GM10847 (cell line): Measurements from ENCODE around the gene PROX2.

ENCODE experiments used
- POLR2A ChIP-seq: IDR thresholded peaks from 2 replicates; pipeline ENCODE4 v1.6.1; 2011; ENCODE audit not compliant: insufficient read length; ENCODE audit errors: extremely low read depth

The PROX2 gene

GRCh38 chr14:74912801-74913200, 36.9 kb upstream of the PROX2 start:
- no peak for TF ChIP-seq POLR2A

DNA sequence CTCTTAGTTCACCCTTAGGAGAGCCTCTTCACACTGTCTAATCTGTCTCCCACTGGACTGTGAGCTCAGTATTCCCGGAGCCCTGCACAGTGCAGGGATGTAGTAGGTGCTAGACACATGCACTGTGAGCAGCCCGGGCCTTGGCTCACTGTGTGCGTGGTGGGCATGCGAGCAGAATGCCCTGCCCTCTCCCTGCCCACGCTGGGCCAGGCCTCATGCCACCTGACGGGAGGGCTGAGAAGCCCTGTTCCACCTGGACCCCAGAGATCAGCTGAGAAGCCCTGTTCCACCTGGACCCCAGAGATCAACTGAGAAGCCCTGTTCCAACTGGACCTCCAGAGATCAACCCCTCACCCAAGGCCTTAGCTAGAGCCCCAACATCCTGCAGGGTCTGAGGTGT, 36.2 kb upstream of the PROX2 start:
- no peak for TF ChIP-seq POLR2A

DNA sequence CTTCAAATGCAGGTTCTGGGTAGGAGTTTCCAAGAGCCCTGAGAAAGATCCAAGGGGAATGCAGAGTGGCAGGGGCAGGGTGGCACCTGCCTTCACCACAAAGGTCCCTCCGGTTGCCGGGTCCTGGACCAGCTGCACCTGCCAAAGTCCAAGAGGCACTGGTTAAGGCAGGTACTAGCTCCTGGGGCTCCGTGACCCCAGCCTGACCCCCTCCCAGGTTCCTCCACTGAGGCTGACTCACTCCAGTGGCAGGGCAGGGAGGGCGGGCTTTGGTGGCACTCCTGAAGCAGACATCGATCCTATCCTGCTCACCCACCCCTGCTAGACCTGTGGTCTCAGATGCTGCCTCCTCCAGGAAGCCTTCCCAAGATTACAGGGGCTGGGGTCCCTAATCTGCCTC, 35.8 kb upstream of the PROX2 start:
- TF ChIP-seq POLR2A, result no peak

DNA sequence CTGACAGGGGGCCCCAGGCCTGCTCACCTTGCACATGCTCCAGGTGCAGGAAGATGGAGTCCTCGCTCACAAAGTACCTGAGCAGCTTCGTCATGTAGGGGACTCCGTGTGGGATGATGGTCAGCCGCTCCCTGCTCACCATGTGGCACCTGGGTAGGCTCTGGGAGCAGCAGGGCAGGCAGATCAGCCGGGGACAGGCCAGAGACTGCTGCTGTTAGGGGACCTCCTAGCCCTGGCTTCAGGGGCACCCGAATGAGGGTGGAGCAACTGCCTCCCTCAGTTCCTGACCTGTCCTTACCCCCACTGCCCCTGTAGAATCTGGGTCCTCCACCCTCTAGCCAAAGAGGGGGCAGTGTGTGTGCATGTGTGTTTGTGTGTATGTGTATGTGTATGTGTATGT, 35.3 kb upstream of the PROX2 start:
- no peak for TF ChIP-seq POLR2A

- no peak for TF ChIP-seq POLR2A
Measured at GRCh38 chr14:74910556-74910955, 34.6 kb upstream of the PROX2 start.

GRCh38 chr14:74909911-74910310, 34.0 kb upstream of the PROX2 start:
- no peak for TF ChIP-seq POLR2A

DNA sequence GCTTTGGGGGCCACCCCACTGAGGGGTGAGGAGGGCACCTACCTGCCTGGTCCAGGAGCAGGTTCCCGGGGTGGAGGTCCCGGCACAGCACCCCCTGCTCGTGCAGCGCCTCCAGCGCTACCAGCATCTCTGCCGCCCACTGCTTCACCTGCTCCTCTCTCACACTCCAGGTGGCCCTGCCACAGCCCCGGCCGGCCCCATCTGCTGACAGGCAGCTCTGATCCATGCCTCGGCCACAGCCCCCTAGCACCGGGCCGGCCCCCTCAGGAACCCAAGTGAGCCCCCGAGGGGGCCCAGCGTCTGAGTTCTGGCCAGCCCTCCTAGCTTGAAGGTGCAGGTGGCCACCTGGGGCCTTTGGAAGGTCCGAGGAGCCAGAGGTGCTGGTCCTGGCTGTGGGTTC, 33.6 kb upstream of the PROX2 start:
- no peak for TF ChIP-seq POLR2A

GRCh38 chr14:74908861-74909341, 33.0 kb upstream of the PROX2 start:
- no peak for TF ChIP-seq POLR2A

GRCh38 chr14:74907744-74908143, 31.8 kb upstream of the PROX2 start:
- no peak for TF ChIP-seq POLR2A

GRCh38 chr14:74906925-74907521, 31.1 kb upstream of the PROX2 start:
- TF ChIP-seq POLR2A, result no peak

GRCh38 chr14:74905595-74906142, 29.7 kb upstream of the PROX2 start:
- no peak for TF ChIP-seq POLR2A

DNA sequence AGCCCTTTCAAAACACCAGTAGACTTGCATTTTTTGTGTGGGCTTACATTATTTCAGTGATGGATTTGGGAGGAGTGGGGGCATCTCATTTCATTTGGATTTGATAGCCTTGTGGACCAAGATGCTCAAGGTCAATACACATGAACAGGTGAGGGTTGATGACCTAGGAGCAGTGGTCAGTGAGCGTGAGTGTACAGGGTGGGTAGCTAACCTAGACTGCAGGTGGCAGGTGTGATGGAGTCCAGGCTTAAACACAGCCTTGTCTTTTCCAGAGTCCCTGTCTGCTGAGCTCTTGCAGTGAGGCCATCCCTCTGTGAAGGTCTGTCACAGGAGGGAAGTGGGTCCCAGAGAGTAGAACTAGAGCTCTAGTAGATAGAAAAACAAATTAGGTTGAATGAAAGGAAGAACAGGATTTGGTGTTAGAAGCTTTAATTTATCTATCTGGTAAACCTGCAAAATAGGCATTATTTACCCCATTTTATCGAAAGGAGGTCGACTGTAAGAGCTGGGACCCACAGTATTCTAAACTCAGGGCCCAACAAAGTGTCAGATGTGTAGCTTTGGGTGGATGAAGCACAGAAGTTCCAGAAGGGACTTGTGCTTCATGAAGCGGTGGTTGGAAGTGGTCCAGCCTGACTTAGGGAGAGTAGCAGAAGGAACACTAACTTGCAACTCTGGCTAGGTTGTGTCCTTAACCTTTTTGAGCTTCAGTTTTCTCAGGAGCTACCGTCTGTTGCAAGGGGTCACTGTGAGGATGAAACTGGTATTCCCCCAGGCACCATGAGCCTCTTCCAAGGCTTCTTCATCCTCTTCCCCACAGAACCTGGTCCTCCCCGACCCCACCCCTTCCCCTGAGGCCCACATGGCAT, 28.9 kb upstream of the PROX2 start:
- no peak for TF ChIP-seq POLR2A

- no peak for TF ChIP-seq POLR2A
Measured at GRCh38 chr14:74902941-74903705, 27.2 kb upstream of the PROX2 start.

- no peak for TF ChIP-seq POLR2A
Measured at GRCh38 chr14:74898694-74899093, 22.7 kb upstream of the PROX2 start.

GRCh38 chr14:74898083-74898482, 22.1 kb upstream of the PROX2 start:
- TF ChIP-seq POLR2A, result no peak
